GM12892 (cell line): ENCODE results near the gene FAHD2A.
"Not testable (repeated sequence)": the region's sequence is repeated elsewhere in the genome, so short reads cannot be mapped to it uniquely, and the experiment has no call there.

ENCODE experiments used
- POLR2A ChIP-seq: IDR thresholded peaks from 2 replicates; pipeline ENCODE4 v1.6.1; 2011; ENCODE audit warnings: low read depth, low read length, control low read depth
- POLR2AphosphoS5 ChIP-seq: IDR thresholded peaks from 2 replicates; pipeline ENCODE4 v1.6.1; 2011; ENCODE audit warnings: low read depth, low read length, control low read depth
- TAF1 ChIP-seq: IDR thresholded peaks from 2 replicates; pipeline ENCODE4 v1.6.1; 2011; ENCODE audit warnings: low read depth, mild to moderate bottlenecking, control low read depth, low read length, borderline replicate concordance

GRCh38 chr2:95404676-95405075 lies 2.2 kb downstream of the FAHD2A start:
- TF ChIP-seq TAF1, POLR2A, POLR2AphosphoS5: not testable (repeated sequence)
